Neutrophil (primary cell): ENCODE data around the gene ATP8B1.
"Not testable (repeated sequence)": the region's sequence is repeated elsewhere in the genome, so short reads cannot be mapped to it uniquely, and the experiment has no call there.

ENCODE experiments used
- H3K27ac ChIP-seq: fragments of 200-600 bp; sonication (generic); 2 replicates; pipeline ENCODE4 v1.5.1; 2016; ENCODE audit warnings: mild to moderate bottlenecking, moderate library complexity
- H3K27me3 ChIP-seq: fragments of 200-600 bp; sonication (generic); 2 replicates; pipeline ENCODE4 v1.6.0; 2016; ENCODE audit warnings: mild to moderate bottlenecking
- H3K36me3 ChIP-seq: fragments of 200-600 bp; sonication (generic); 2 replicates; pipeline ENCODE4 v1.5.1; 2017
- H3K4me1 ChIP-seq, 2 experiments: fragments of 200-600 bp in 1 of 2; sonication (generic) in 1 of 2; 1 replicate in 1 of 2; 2 replicates in 1 of 2; pipeline versions ENCODE4 v1.5.1 to v1.6.1; 2013 to 2016; ENCODE audit warnings: low read depth in 1 of 2, low read length in 1 of 2, mild to moderate bottlenecking in 1 of 2, moderate library complexity in 1 of 2; ENCODE audit not compliant: control insufficient read depth in 1 of 2, insufficient read depth in 1 of 2
- H3K4me3 ChIP-seq, 2 experiments: fragments of 200-600 bp in 1 of 2; sonication (generic) in 1 of 2; 1 replicate in 1 of 2; 2 replicates in 1 of 2; pipeline ENCODE4 v1.5.1; 2013 to 2016; ENCODE audit warnings: low read depth in 1 of 2, low read length in 1 of 2, mild to moderate bottlenecking in 1 of 2, moderate library complexity in 1 of 2
- H3K9me3 ChIP-seq: fragments of 200-600 bp; sonication (generic); 2 replicates; pipeline ENCODE4 v1.5.1; 2016
- CTCF ChIP-seq: fragments of 200-600 bp; sonication (generic); IDR thresholded peaks from 2 replicates; pipeline ENCODE4 v1.5.1; 2016; ENCODE audit warnings: antibody characterized with exemption

The ATP8B1 gene

DNA sequence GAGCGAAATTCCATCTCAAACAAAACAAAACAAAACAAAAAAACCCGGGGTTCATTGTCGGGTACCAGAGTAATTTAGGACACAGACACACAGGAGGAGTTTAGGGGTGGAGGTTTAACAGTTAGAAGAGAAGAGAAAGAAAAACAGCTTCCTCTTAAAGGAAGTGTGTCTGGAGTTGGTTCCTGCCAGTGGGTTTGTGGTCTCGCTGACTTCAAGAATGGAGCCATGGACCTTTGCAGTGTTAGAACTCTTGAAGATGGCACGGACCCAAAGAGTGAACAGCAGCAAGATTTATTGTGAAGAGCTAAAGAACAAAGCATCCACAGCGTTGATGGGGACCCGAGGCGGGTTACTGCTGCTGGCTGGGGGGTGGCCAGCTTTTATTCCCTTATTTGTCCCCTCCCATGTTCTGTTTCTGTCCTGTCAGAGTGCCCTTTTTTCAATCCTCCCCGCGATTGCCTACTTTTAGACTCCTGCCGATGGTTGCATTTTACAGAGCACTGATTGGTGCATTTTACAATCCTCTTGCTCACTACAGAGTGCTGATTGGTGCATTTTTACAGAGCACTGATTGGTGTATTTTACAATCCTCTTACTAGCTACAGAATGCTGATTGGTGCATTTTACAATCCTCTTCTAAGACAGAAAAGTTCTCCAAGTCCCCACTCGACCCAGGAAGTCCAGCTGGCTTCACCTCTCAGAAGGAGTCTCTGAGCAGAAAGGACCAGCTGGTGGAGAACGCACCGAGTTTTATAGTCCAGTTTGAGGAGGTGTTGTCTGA, 28.7 kb upstream of the ATP8B1 start:
- Histone ChIP-seq H3K27me3 (peaks cover 37% of the 10 kb centered on the region), H3K9me3 (no peaks in the 10 kb centered on the region)

GRCh38 chr18:57827646-57828045, 24.5 kb upstream of the ATP8B1 start:
- H3K4me3 ChIP-seq = no peak overlapping the region
- TF ChIP-seq CTCF = no peak
- no peaks in the 10 kb centered on the region for H3K9me3 ChIP-seq
- H3K4me1 ChIP-seq = no peaks in the 10 kb centered on the region
- peaks cover 39% of the 10 kb centered on the region for H3K27me3 ChIP-seq
- H3K27ac ChIP-seq = no peak overlapping the region
- H3K36me3 ChIP-seq = no peaks in the 10 kb centered on the region

More for the DNA sequence above, 28.7 kb upstream of the ATP8B1 start:
- H3K4me3 ChIP-seq = no peak overlapping the region
- no peak overlapping the region for H3K27ac ChIP-seq
- no peak for TF ChIP-seq CTCF
- H3K4me1 ChIP-seq = no peaks in the 10 kb centered on the region
- H3K36me3 ChIP-seq = no peaks in the 10 kb centered on the region

GRCh38 chr18:57826252-57826651, 23.1 kb upstream of the ATP8B1 start:
- Histone ChIP-seq H3K9me3 (no peaks in the 10 kb centered on the region), H3K4me1 (no peaks in the 10 kb centered on the region), H3K27me3 (peaks cover 30% of the 10 kb centered on the region), H3K4me3 (no peak overlapping the region), H3K36me3 (no peaks in the 10 kb centered on the region), H3K27ac (no peak overlapping the region)
- TF ChIP-seq CTCF = no peak

- not testable (repeated sequence) for H3K27me3 ChIP-seq, H3K4me1 ChIP-seq, H3K9me3 ChIP-seq, H3K4me3 ChIP-seq, H3K27ac ChIP-seq, H3K36me3 ChIP-seq
Observed at GRCh38 chr18:57820583-57820982, 17.5 kb upstream of the ATP8B1 start.

GRCh38 chr18:57819671-57820460, 16.8 kb upstream of the ATP8B1 start:
- TF ChIP-seq CTCF = no peak
- H3K4me3 ChIP-seq = no peak overlapping the region
- H3K9me3 ChIP-seq = no peaks in the 10 kb centered on the region
- no peaks in the 10 kb centered on the region for H3K36me3 ChIP-seq
- no peak overlapping the region for H3K27ac ChIP-seq
- H3K27me3 ChIP-seq = no peaks in the 10 kb centered on the region
- H3K4me1 ChIP-seq = no peaks in the 10 kb centered on the region

GRCh38 chr18:57819119-57819518, 16.0 kb upstream of the ATP8B1 start:
- Histone ChIP-seq H3K27ac (no peak overlapping the region), H3K4me3 (no peak overlapping the region), H3K27me3 (no peaks in the 10 kb centered on the region), H3K9me3 (no peaks in the 10 kb centered on the region), H3K36me3 (no peaks in the 10 kb centered on the region), H3K4me1 (no peaks in the 10 kb centered on the region)
- TF ChIP-seq CTCF = no peak
